GM18867 (cell line): Measurements from ENCODE around the gene C5orf22.
"Not testable (repeated sequence)": the region's sequence is repeated elsewhere in the genome, so short reads cannot be mapped to it uniquely, and the experiment has no call there.

Experiments used
- ATAC-seq: cut with Tn5 transposase; IDR thresholded peaks from one replicate; pipeline ENCODE4 v1.9.1; 2021; ENCODE audit warnings: mild to moderate bottlenecking, moderate library complexity; ENCODE audit not compliant: unreplicated experiment

The C5orf22 gene

DNA sequence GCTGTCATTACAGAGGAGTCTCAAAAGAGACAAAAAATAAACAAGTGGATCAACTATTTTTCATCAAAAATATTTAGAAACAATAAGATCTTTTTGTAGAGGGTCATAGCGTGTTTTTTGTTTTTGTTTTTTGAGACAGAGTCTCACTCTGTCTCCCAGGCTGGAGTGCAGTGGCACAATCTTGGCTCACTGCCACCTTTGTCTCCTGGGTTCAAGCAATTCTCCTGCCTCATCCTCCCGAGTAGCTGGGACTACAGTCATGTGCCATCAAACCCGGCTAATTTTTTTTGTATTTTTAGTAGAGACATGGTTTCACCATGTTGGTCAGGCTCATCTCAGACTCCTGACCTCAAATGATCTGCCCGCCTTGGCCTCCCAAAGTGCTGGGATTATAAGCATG, 70.2 kb downstream of the C5orf22 start:
- ATAC-seq = not testable (repeated sequence)

DNA sequence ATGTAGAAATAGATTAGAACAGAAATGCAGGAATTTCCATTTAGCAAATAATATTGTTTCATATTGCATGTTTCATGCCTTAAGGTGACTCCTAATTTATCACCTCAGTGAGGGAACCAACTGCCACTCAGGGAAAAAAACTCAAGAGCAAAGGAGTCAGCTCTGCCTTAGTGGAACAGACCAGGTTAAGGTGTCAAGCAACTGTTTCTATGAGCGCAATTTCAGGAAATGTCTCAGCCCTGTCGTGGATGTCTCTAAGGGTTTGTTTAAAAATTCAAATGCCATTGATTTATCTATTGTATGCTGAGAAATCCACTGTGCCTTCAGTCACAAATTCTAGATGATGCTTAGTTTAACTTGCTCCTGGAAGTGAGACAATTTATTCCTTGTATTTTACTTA, 72.1 kb downstream of the C5orf22 start:
- ATAC-seq = no peak

DNA sequence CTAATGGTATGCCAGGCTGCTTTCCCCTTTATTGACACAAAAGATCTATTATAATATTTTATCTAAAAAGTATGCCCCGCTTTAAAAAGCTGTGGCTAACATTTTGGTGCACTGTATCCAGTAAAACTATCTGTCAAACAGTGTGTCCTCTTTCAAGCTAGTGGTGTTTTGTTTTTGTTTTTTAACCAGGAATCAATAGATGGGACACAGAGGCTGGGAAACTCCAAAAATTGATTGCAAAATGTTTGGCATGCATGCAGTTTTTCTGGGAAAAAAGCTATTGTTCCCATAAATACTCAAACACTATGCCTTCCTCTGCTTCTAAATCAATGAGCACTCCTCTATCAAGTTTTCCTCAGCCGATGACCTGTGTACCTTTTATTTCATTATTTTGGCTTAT, 72.5 kb downstream of the C5orf22 start:
- ATAC-seq = no peak
